ENCODE data around the gene CCDC12.

The CCDC12 gene

GRCh38 chr3:46986055-46986730 is 9.6 kb upstream of the CCDC12 start:
- ChIA-PET POLR2A (no interaction called here), CTCF (interaction anchor here (0.7 to 2.8 kb wide), 2 partner anchors 13 to 77 kb away, joined by 3 to 15 read pairs; no protein-coding TSS in a partner anchor)
- TF ChIP-seq, protein P1, sequence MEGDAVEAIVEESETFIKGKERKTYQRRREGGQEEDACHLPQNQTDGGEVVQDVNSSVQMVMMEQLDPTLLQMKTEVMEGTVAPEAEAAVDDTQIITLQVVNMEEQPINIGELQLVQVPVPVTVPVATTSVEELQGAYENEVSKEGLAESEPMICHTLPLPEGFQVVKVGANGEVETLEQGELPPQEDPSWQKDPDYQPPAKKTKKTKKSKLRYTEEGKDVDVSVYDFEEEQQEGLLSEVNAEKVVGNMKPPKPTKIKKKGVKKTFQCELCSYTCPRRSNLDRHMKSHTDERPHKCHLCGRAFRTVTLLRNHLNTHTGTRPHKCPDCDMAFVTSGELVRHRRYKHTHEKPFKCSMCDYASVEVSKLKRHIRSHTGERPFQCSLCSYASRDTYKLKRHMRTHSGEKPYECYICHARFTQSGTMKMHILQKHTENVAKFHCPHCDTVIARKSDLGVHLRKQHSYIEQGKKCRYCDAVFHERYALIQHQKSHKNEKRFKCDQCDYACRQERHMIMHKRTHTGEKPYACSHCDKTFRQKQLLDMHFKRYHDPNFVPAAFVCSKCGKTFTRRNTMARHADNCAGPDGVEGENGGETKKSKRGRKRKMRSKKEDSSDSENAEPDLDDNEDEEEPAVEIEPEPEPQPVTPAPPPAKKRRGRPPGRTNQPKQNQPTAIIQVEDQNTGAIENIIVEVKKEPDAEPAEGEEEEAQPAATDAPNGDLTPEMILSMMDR (IDR thresholded peaks at IDR 0.05; ENCODE audit: insufficient read depth, low read length, missing control alignments), result no peak
- no peak overlapping the region for H3K4me3 ChIP-seq (ENCODE audit: low read depth, low read length)
- DNase-seq (ENCODE audit: low read depth, low spot score), result no peak

- no peak for DNase-seq (ENCODE audit: low read depth, low spot score)
- H3K4me3 ChIP-seq (ENCODE audit: low read depth, low read length), result no peak overlapping the region
- TF ChIP-seq, protein P1 (IDR thresholded peaks at IDR 0.05; ENCODE audit: insufficient read depth, low read length, missing control alignments), result no peak
- POLR2A ChIA-PET, result no interaction called here
- CTCF ChIA-PET, result interaction anchor here (0.7 to 2.8 kb wide), 3 partner anchors 8 to 76 kb away, joined by 3 to 15 read pairs (median 3); no protein-coding TSS in a partner anchor
Measured at GRCh38 chr3:46985588-46985987, 9.0 kb upstream of the CCDC12 start.

DNA sequence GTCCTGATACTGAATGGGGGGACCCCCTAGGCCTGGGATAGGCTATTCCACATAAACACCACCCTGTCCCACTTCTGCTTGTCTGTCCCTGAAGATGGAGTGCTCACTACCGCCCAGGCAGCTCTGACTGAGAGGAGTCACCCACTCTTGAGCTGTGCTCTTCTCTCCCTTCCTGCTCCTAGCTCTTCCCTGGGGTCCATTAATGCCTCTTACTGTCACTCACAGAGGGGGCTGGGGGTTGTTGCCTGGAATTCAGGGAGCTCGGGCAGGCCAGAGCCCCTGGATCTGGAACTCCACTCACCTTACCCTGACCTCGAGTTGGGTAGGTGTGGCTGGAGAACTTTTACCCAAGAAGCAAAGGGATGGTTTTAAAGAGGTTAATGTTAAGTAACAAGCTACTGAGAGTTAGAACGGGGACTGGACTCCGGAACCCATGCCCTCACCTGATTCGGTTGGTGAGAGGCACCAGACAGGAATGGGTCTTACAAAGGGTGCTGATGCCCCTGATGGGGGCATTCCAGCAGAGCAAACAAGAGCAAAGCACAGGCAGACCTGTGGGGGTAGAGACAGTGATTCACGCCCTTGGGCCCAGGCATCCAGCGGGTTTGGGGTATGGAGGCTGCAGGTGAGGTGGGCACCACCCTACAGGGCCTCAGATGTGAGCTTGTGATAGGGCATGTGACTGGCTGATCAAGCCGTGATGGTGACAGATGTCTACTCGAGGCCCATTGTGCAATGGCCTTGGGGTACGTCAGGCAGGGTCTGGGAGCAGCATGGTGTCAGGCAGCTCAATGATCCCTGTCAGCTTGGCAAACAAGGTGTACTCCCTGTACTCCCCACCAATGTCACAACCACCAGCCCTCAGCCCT is 8.3 kb upstream of the CCDC12 start:
- no peak for DNase-seq (ENCODE audit: low read depth, low spot score)
- ChIA-PET POLR2A (no interaction called here), CTCF (interaction anchor here (0.7 to 2.8 kb wide), 4 partner anchors 9 to 339 kb away, joined by 3 to 15 read pairs (median 3); no protein-coding TSS in a partner anchor)
- H3K4me3 ChIP-seq (ENCODE audit: low read depth, low read length), result no peak overlapping the region
- TF ChIP-seq, protein P1 (IDR thresholded peaks at IDR 0.05; ENCODE audit: insufficient read depth, low read length, missing control alignments), result no peak

DNA sequence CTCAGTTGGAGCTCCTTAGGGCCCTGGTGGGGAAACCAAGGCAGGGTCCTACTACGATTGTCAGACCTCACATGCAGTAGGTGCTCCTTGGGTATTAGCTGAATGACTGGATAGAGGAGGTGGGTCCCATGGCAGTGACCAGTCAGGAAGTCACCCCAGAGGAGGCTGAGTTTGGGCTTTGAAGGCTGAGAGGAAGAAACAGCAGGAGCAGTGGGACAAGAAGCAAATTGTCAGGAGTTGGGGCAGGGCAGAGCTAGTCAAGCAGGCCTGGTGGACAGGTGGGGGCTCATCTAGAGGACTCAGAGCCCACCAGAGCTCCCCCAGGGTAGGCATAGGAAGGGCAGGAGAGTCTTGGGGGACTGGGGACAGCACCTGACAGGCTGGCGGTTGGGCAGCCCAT is 6.0 kb upstream of the CCDC12 start:
- CTCF ChIA-PET, result interaction anchor here (1.0 to 2.0 kb wide), 3 partner anchors 10 to 48 kb away, joined by 3 to 8 read pairs (median 6); no protein-coding TSS in a partner anchor

GRCh38 chr3:46981932-46982471 is 5.5 kb upstream of the CCDC12 start:
- POLR2A ChIA-PET, result no interaction called here
- H3K4me3 ChIP-seq (ENCODE audit: low read depth, low read length), result no peak overlapping the region
- TF ChIP-seq, protein P1 (IDR thresholded peaks at IDR 0.05; ENCODE audit: insufficient read depth, low read length, missing control alignments), result no peak
- CTCF ChIA-PET, result interaction anchor here (0.8 to 2.0 kb wide), 4 partner anchors 9 to 47 kb away, joined by 3 to 8 read pairs (median 4); no protein-coding TSS in a partner anchor
- no peak for DNase-seq (ENCODE audit: low read depth, low spot score)

More for the DNA sequence above, 6.0 kb upstream of the CCDC12 start:
- DNase-seq (ENCODE audit: low read depth, low spot score), result no peak
- POLR2A ChIA-PET, result no interaction called here
- no peak overlapping the region for H3K4me3 ChIP-seq (ENCODE audit: low read depth, low read length)
- TF ChIP-seq, protein P1 (IDR thresholded peaks at IDR 0.05; ENCODE audit: insufficient read depth, low read length, missing control alignments), result no peak
